CD4-positive, alpha-beta T cell (primary cell): ENCODE data around the gene DHFR. TPM values are rescaled to one million over a fixed set of nuclear protein-coding genes. Genes with fewer than 3 reads are reported as not detected.

Experiments used
- ATAC-seq: fragments of 200-7000 bp; cut with Tn5 transposase; one replicate; pipeline ENCODE4 v1.10.0; 2022; ENCODE audit warnings: mild to moderate bottlenecking; ENCODE audit not compliant: poor library complexity
- CTCF ChIA-PET: fragments of 350-600 bp; sonication (Branson Sonifier 250); formaldehyde crosslinking; loops from one replicate; lab custom pipeline; 2021; ENCODE audit warnings: antibody characterized with exemption, inconsistent platforms; lab: Charles Lee
- POLR2A ChIA-PET: fragments of 350-600 bp; sonication (Branson Sonifier 250); formaldehyde crosslinking; loops from one replicate; lab custom pipeline; 2021; ENCODE audit warnings: antibody characterized with exemption, inconsistent platforms; lab: Charles Lee
- DNase-seq, 14 experiments: peaks; one replicate each; pipeline ENCODE4 v3.0.0-alpha.2; 2013 to 2020; ENCODE audit warnings: mixed read lengths in 2 of 14
- H3K27ac ChIP-seq, 2 donors: one replicate each; pipeline versions ENCODE4 v1.5.1 to v1.7.0; 2013; ENCODE audit warnings: low read length in 2 of 2, low read depth in 1 of 2, mild to moderate bottlenecking in 1 of 2
- H3K27me3 ChIP-seq, 2 experiments: 1 replicate in 1 of 2; 2 replicates in 1 of 2; pipeline versions ENCODE4 v1.6.1 to v1.7.0; 2013; ENCODE audit warnings: low read length in 2 of 2, control low read depth in 1 of 2, mild to moderate bottlenecking in 1 of 2, moderate library complexity in 1 of 2; ENCODE audit not compliant: insufficient read depth in 2 of 2, control insufficient read depth in 1 of 2
- H3K36me3 ChIP-seq: one replicate; pipeline ENCODE4 v1.6.1; 2013; ENCODE audit warnings: low read length, control low read depth; ENCODE audit not compliant: insufficient read depth
- H3K4me1 ChIP-seq: one replicate; pipeline ENCODE4 v1.6.1; 2013; ENCODE audit warnings: low read length, control low read depth; ENCODE audit not compliant: insufficient read depth
- H3K4me3 ChIP-seq: one replicate; pipeline ENCODE4 v1.5.1; 2013; ENCODE audit warnings: mild to moderate bottlenecking, low read length, moderate library complexity
- H3K9me3 ChIP-seq, 2 experiments: 1 replicate in 1 of 2; 2 replicates in 1 of 2; pipeline versions ENCODE4 v1.6.1 to v1.7.0; 2013; ENCODE audit warnings: low read length in 2 of 2, mild to moderate bottlenecking in 2 of 2, control low read depth in 1 of 2, moderate library complexity in 1 of 2; ENCODE audit not compliant: control insufficient read depth in 1 of 2, insufficient read depth in 1 of 2
- H3K27ac Mint-ChIP-seq: one replicate; pipeline ENCODE4 v1.8.0; 2020; ENCODE audit warnings: mixed read lengths
- H3K27me3 Mint-ChIP-seq: one replicate; pipeline ENCODE4 v1.8.0; 2021; ENCODE audit warnings: mixed read lengths
- H3K36me3 Mint-ChIP-seq: one replicate; pipeline ENCODE4 v1.8.0; 2021; ENCODE audit warnings: low read depth, mixed read lengths
- H3K4me1 Mint-ChIP-seq: one replicate; pipeline ENCODE4 v1.8.0; 2021; ENCODE audit warnings: low read depth, mixed read lengths
- H3K4me3 Mint-ChIP-seq: one replicate; pipeline ENCODE4 v1.8.0; 2020; ENCODE audit warnings: mild to moderate bottlenecking, mixed read lengths
- H3K9me3 Mint-ChIP-seq: one replicate; pipeline ENCODE4 v1.8.0; 2020; ENCODE audit warnings: mixed read lengths
- CTCF ChIP-seq: fragments of 200-600 bp; IDR thresholded peaks from one replicate; pipeline ENCODE4 v1.8.0; 2022; ENCODE audit warnings: antibody characterized with exemption, mild to moderate bottlenecking
- intact Hi-C, 2 experiments: fragments of 100-400 bp; cut with DNase I in 1 of 2; cut with micrococcal nuclease in 1 of 2; formaldehyde crosslinking; loops; one replicate each; pipeline versions ENCODE4 v1.15.1 to v1.9.0; 2023 to 2025; cut with DNase I, micrococcal nuclease
- total RNA-seq, 174 experiments: library from RNA in 2 of 174; stranded (reverse) in 2 of 174; gene quantifications; one replicate each; pipeline ENCODE4 v1.2.3 and lab custom pipeline; 2021 to 2026

Gene DHFR
- total RNA-seq, 2 experiments from 2014 or later, result 3.6 to 4.0 TPM

DNA sequence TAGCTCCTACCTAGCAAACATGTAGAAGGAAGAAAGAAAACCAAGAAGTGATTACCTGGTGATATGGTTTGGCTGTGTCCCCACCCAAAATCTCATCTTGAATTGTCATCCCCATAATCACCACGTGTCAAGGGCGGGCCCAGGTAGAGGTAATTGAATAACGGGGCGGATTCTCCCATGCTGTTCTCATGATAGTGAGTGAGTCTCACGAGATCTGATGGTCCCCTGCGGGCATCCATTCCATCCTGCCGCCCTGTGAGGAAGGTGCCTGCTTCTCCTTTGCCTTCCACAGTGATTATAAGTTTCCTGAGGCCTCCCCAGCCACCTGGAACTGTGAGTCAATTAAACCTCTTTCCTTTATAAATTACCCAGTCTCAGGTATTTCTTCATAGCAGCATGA is 57.3 kb downstream of the DHFR start:
- Mint-ChIP-seq H3K4me3 (no peak overlapping the region), H3K27ac (no peak overlapping the region), H3K9me3 (no peaks in the 10 kb centered on the region), H3K27me3 (no peaks in the 10 kb centered on the region), H3K4me1 (no peaks in the 10 kb centered on the region), H3K36me3 (no peaks in the 10 kb centered on the region)
- Histone ChIP-seq H3K4me1 (no peaks in the 10 kb centered on the region), H3K36me3 (no peaks in the 10 kb centered on the region), H3K9me3 (no peaks in the 10 kb centered on the region), H3K27me3 (no peaks in the 10 kb centered on the region), H3K27ac (no peak overlapping the region), H3K4me3 (no peak overlapping the region)
- no peak for TF ChIP-seq CTCF
- CTCF ChIA-PET, result no interaction called here
- intact Hi-C loops, result no loop called here
- no peak for DNase-seq
- ATAC-seq, result no peak
- POLR2A ChIA-PET, result no interaction called here

- Mint-ChIP-seq H3K27ac (no peak overlapping the region), H3K27me3 (peaks cover 4% of the 10 kb centered on the region), H3K9me3 (no peaks in the 10 kb centered on the region), H3K4me1 (no peaks in the 10 kb centered on the region), H3K4me3 (no peak overlapping the region), H3K36me3 (no peaks in the 10 kb centered on the region)
- no peak overlapping the region for H3K4me3 ChIP-seq
- intact Hi-C loops, result no loop called here
- no peak overlapping the region for H3K27ac ChIP-seq
- no peaks in the 10 kb centered on the region for H3K36me3 ChIP-seq
- no peak for TF ChIP-seq CTCF
- H3K27me3 ChIP-seq, result no peaks in the 10 kb centered on the region
- POLR2A ChIA-PET, result no interaction called here
- DNase-seq, result no peak
- no peak for ATAC-seq
- no peaks in the 10 kb centered on the region for H3K9me3 ChIP-seq
- no peaks in the 10 kb centered on the region for H3K4me1 ChIP-seq
- CTCF ChIA-PET, result no interaction called here
Observed at GRCh38 chr5:80594810-80595209, 60.0 kb downstream of the DHFR start.

- Mint-ChIP-seq H3K36me3 (no peaks in the 10 kb centered on the region), H3K4me3 (no peak overlapping the region), H3K9me3 (no peaks in the 10 kb centered on the region), H3K4me1 (no peaks in the 10 kb centered on the region), H3K27ac (no peak overlapping the region), H3K27me3 (peaks cover 4% of the 10 kb centered on the region)
- Histone ChIP-seq H3K27me3 (no peaks in the 10 kb centered on the region), H3K9me3 (no peaks in the 10 kb centered on the region), H3K27ac (no peak overlapping the region), H3K4me3 (no peak overlapping the region), H3K4me1 (no peaks in the 10 kb centered on the region), H3K36me3 (no peaks in the 10 kb centered on the region)
- ATAC-seq (no peak), DNase-seq (no peak)
- intact Hi-C loops, result no loop called here
- ChIA-PET CTCF (no interaction called here), POLR2A (no interaction called here)
- TF ChIP-seq CTCF, result no peak
Observed at GRCh38 chr5:80592761-80593160, 62.0 kb downstream of the DHFR start.
